ENCODE data around the gene MYD88.
"Not testable (repeated sequence)": the region's sequence is repeated elsewhere in the genome, so short reads cannot be mapped to it uniquely, and the experiment has no call there.

The MYD88 gene

DNA sequence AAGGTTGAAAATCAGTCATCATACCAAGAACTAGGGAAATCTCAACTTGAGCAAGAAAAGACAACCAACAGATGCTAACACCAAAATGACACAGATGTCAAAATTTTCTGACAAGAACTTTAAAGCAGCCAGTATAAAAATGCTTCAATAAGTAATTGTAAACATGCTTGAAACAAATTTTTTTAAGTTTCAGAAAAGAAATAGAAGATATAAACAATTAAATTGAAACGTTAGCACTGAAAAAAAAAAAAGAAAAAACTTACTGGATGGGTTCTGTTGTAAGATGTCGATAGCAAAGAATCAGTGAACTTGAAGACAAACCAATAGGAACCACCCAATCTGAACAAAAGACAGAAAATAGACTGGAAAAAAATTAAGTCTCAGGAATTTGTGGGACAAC, 8.0 kb downstream of the MYD88 start:
- no peak for DNase-seq

DNA sequence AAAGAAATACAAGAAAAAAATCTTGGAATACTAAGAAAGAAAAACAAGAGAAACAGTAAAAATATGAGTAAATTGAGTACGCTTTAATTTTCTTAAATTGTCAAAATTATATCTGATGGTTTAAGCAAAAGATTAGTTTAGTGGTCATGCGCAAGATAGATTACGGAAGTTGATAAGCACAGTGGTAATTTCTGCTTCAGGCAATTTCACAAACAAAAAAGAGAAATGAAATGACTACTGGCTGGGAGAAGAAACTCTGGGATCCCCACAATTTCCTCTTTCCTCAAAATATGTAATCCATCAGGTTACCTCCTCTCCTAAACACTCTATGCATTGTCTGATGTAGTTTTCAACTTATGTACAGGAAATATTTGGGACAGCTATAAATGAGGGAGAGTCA, 9.0 kb downstream of the MYD88 start:
- DNase-seq, result no peak

DNA sequence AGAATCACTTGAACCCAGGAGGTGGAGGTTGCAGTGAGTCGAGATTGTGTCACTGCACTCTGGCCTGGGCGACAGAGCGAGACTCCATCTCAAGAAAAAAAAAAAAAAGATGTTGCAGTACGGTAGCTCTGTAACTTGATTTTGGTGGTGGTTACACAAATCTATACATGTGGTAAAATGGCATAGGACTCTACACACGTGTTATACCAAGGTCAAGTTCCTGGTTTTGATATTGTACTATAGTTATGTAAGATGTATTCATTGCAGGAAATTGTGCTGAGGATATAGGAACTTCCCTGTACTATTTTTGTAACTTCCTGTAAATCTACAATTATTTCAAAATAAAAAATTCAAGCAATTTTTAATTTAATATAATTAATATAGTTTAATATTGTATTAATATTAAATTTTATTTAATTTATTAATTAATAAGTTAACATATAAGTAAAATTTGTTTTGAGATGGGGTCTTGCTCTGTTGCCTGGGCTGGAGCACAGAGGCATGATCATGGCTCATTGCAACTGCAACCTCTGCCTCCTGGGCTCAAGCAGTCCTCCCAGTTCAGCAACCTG, 9.9 kb downstream of the MYD88 start:
- no peak for DNase-seq

DNA sequence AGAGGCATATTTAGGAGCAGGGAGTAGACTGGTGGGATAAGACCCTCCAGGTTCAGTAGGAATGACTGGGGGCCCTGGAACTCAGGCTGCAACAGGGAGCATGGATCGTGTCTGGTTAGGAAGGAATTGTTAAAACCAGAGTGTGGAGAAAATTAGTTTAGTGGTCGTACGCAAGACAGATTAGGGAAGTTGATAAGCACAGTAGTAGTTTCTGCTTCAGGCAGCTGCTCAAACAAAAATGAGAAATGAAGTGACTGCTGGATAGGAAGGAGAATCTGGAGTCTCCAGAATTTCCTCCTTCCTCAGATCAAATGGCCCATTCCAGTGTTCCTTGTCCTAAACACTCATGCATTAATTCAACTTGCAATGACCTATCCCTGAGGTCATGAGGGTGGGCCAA, 11.2 kb downstream of the MYD88 start:
- DNase-seq, result no peak

DNA sequence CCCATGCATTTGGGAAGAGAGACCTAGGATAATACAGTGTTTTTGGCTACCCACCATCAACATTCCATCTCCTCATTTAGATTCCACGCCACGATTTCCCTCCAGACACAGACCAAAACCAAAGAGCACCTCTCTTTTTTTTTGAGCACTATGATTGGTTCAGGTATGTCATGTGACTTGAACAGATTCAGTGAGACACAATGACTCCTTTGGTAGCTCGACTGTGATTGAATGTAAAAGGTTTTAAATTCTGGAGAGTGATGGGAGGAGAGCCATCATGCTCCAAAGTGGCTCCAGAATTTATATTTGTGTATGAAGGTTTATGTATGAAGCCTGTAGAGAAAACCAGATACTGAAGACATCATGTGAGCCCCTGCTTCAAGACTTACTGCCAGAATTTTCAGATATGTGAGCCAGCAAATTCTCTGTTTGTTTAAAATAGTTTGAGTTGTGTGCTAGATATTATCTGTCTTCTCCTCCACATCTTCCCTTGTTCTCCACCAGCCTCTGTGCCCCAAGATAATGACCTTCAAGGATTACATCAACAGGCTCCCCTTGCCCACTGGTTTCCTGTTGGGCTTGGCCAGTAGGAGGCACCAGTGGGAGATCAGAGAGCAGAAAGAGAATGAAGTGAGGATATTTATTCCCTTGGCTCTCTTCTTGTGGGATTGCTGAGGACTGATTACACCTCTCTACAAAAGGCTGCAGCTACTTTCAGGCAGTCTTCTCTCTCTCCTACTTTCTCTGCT, 12.5 kb downstream of the MYD88 start:
- DNase-seq, result no peak

DNA sequence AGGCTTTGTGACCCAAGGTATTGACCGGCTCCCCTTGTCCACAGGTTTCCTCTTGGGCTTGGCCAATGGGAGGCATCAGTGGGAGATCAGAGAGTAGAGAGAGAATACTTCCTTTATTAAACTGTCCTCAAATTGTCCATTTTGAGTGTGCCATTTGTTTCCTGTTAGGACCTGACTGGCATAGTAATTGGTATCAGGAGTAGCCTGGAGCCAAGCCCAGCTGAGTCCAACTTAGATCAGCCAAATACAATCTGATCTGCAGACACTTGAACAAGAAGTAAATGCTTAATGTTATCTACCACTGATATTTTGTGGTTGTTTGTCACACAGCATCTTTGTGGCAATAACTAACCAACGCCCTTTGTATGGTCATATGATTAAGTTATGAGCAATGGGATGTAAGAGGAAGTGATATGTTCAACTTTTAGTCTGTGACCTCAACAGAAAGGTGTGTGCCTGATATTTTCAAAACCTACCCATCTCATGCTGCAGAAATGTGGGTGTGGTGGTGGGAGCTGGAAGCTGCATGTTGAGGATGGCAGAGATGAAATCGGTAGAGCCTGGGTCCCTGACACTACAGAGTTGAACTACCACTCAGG, 13.3 kb downstream of the MYD88 start:
- DNase-seq, result no peak

DNA sequence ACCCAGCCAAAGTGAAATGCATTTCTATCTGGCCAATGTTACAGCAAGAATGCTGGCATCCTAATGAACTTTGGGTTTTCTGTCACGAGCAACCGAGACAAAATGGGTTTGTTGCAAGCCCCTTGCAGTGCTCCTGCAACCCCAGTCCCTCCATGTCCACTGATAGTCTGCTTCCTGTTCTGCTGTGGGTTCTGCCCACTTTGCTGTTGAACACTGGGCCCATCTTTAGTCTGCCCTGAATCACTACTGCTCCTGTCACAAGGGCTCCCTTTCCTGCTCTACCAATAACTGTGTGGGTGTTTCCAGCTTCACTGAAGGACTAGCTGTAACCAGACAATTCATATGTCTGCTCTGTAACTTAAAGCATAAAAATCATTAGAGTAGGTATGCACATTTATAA, 14.1 kb downstream of the MYD88 start:
- DNase-seq, result no peak

DNA sequence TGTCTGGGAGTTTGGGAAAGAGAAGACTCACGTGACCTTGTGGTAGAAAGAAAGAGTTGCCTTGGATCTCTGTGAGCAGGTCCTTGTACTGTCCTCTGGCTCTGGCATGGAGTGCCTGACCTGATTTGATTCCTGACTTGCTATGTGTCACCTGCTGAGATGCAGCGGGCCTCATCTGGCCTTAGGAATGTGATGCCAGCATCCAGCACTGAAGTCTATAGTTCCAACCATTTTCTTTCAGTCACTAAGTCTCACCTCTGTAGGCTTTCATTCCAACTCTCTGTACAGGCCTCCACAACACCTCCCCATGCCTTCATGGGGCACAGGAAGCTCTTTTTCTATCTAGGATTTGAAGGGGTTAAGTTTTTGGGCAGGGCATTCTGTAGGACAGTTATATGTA, 14.8 kb downstream of the MYD88 start:
- no peak for DNase-seq

DNA sequence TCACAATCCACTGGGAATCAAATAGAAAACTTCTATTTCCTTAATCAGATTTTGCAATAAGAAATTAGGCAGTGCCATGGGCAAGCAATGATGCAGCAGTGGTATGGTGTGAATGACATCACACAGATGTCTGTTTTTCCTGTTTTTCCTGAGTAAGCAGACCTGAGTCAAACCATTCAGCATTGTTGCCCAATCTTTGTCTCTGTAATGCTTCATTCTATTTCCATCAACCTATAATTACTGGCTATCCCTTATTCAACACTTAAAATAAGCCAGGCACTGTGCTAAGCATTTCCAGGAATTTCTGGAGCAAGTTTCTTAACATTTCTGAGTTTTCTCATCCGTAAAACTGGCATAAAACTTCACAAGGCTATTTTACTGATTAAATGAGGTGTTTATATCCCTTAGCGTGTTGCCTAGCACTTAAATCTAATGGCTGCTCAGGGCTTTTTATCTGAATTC, 15.6 kb downstream of the MYD88 start:
- DNase-seq, result peak; percentile 25

DNA sequence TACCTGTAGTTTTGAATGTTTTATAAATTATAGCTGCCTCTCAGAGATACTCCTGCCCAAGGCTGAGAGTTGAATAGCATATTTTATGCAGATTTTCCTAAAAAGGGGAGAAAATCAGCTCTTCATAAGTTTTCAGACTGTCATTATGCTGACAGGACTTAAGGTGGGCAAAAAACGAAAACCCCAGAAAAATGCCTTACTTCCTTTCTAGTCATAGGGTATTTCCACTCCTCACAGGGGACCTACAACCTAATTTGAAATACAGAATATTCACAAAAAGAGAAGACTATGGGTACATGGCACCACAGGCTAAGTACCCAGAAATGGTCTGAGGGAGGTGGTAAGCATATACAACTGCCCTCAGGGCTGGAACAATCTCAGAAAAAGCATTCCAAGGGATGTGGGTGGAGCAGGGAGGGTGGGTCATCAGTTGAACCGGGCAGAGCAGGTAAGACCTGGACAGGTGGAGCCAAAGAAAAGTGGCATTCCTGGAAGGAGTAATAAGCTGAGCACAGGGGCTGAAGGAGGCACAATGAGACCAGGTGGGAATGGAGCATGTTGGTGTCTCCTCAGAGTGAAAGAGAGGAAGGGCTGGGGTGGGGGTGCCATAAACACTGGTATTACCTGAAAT, 16.3 kb downstream of the MYD88 start:
- DNase-seq, result no peak

DNA sequence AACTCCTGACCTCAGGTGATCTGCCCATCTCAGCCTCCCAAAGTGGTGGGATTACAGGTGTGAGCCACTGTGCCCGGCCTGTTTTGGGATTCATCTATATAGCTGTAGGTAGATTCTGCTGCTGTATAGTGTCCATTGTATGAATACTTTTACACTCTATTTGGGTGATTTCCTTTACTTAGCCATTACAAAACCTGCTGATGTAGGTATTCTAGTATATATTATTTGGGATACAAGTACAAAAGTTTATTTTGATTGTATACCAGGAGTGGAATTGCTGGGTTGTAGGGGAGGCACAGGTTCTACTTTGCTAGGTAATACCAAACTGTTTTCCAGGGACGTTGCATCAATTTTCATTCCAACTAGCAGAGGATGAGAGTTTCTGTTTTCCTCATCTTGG, 17.4 kb downstream of the MYD88 start:
- DNase-seq, result no peak

DNA sequence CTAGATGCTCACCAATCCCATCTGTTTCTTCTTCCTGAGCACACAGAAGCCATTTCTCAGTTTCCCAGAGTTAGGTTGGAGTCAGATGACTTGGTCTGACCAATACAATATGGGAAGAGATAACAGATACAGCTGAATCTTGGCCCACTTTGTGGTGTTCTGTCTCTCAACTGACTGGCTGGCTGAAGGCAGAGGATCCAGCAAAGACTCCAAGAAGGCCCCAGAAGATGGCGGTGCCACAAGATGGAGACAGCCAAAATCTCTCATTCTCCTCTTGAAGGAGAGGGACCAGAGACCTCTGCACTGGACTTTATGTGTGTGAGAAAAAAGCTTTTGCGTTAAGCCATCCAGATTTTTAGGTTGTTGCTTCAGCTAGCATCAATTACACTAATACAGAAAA, 18.7 kb downstream of the MYD88 start:
- DNase-seq, result no peak

DNA sequence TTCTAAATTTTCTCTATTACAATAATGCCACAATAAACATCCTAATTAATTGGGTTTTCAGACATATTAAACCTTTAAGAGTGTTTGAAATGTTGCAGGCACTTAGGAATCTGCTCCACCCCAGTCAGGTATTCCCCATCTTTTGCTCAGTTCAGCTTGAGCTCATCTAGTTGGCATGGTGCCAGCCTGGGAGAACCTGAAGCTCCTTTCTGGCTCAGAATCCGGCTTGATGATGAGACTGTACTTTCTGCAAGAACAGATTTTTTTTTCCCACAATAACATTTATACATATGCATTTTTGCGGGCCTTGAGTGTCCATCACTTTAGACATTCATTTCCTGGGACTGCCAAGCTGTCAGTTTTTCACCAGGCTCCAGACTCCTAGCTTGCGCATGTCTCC, 19.1 kb downstream of the MYD88 start:
- DNase-seq, result no peak

DNA sequence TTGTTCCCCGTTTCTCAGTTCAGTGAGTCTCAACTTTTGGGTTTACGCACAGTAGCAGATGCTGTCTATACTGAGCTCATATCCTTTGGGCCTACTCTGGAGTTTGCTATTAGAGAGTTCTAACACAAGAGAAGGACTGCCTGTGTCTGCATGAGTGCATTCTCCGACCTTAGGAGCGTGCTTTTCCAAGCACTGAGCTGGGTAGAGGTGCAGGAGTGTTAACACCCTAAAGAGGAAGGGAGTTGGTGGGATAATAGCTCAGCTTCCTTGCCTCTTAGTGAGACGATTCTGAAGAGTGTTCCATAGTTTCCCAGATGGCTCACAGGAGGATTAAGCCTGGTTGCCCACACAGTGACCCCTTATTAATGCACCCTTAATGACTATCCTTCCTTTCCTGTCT, 20.0 kb downstream of the MYD88 start:
- DNase-seq, result no peak

DNA sequence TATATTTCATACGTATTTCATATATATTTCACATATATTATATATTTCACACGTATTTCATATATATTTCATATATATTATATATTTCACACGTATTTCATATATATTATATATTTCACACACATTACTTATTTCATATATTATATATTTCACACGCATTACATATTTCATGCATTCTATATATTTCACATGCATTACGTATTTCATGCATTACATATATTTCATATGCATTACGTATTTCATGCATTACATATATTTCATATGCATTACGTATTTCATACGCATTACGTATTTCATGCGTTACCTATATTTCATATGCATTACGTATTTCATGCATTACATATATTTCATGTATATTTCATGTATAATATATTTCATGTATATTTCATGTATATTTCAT, 22.2 kb downstream of the MYD88 start:
- DNase-seq, result not testable (repeated sequence)

DNA sequence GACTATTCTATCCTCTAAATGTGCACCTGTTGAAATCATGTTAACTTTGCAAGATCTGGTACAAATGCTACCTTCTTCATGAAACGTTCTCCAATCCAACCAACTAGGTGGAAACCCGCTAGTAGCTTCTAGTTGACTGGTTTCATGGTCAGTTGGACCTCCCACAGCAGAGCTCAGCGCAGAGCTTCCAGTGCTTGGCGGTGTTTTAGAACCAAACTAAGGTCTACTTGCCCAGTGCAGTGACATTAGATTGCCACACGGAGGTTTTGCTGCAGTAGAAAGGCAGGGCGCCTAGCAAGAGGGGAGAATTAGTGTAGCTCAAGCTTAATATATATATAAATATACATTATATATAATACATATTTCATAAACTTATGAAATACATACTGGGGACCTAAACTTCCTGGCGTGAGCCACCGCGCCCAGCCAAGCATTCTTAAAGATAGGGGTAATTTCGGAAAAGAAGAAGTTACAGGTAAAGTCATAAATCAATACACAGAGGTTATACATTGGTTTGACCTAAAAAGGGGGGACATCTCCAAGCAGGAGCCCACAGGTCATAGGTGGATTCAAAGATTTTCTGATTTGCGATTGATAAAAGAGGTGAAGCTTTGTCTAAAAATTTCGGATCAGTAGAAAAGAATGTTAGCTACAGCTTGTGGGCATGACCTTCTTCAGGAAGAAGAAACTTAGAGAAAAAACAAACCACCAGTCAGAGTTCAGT, 24.8 kb downstream of the MYD88 start:
- DNase-seq, result peak; percentile 28

DNA sequence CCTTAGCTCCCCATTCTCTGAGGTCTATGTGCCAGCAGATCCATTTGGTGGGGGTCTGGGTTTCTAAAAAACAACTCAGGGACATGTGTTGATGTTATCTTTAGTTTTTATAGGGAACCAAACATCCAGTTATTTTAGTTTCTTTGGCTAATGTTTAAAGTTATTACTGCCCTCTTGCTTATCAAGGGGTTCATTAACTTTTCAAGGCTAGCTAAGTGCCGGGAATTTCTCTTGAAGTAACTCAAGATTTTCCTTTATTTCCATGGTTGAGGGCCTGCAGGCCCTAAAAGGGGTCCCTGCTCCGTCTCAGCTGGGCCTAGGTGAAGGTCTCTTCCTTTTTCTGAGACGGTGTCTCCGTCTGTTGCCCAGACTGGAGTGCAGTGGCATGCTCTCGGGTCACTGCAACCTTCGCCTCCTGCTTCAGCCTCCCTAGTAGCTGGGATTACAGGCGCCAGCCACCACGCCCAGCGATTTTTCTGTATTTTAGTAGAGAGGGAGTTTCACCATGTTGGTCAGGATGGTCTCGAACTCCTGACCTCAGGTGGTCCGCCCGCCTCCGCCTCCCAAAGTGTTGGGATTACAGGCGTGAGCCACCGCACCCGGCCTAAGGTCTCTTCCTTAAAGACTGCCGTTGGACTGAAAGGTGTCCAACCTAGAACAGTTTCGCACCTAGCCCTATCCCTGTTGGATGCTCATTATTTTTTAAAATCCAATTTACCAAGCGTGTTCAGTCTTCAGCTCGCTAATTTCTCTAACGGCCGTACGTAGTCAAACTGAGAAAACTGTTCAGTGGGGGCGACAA, 25.6 kb downstream of the MYD88 start:
- no peak for DNase-seq

DNA sequence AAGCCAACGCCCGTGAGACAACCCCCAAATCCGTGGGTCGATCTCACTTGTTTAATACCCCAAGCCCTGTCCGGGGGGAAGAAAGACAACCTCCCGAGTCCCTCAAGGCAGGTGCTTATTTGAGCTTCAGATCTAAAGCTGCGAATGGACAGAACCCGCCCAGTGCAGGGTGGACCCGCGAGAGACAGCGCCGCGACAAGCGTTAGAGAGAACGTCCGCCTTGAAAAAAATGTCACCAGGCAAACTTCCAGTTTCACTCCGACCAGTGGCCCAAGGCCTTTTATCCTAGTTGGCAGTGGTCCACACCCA, 26.1 kb downstream of the MYD88 start:
- DNase-seq, result no peak

DNA sequence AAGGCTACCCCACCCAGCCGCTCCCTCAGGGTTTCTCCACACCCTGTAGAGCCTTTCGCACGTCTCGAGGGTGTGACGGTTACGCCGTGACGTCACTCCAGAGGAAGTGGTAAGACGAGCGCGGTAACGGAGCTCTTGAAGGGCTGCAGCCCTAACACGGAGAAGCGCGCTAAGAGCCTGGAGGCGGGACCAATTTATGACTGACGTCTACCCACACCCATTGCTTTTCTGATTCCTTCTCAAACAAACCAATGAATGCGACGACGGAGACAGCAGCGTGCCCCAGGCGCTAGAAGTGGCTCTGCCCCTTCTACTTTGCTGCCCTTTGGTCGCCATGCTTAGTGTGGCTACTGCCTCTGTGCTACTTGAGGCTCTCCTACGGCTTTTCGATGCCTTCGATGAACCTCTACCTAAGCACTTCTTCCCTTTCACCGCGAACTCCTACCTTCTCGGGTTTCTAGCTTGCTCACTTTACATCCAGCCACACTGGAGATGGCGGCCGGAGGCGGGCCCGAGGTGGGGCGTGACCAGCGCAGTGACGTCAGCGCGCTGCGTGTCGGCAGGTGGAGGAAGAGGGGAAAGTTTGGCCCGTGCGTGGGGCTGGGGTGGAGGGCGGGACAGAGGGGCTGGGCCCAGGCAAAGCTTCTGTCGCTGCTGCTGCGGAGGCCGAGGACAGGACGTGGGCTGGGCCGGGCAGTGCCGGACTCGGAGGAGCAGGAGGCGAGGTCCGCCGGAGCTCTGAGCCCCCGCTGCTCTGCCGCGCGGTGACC, 26.7 kb downstream of the MYD88 start, which contains the start of gene OXSR1:
OXSR1 (plus strand) TSS at position 586 of the 770 bp plus-strand sequence. CDS start 340 bp downstream, outside the sequence.
- DNase-seq, result peak; percentile 98

DNA sequence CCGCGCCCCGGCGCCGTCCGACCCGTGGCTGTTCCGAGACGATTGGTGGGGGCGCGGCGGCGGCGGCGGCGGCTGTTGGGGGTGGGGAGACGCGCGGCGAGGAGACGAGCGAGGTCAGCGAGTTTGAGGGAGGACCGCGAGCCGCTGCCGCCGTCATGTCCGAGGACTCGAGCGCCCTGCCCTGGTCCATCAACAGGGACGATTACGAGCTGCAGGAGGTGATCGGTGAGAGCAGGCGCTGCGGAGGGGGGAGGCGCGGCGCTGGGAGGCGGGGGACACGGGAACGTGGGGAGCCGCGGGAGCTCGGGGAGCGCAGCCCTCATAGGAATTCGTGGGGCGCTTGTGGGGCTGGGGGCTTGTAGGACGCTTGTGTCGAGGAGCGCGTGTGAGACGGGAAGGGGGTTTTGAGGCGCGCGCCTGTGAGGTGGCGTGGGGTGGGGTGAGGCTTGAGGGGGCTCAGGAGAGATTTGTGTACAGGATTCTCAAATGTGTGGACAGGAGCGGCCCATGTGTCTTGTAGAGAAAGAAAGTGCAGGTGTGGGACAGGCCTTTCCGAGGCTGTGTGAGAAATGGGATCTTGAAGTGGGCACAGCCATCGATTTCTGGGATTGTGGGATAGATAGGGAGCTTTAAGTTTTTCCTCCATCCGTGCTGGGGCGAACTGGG, 27.4 kb downstream of the MYD88 start:
- no peak for DNase-seq

DNA sequence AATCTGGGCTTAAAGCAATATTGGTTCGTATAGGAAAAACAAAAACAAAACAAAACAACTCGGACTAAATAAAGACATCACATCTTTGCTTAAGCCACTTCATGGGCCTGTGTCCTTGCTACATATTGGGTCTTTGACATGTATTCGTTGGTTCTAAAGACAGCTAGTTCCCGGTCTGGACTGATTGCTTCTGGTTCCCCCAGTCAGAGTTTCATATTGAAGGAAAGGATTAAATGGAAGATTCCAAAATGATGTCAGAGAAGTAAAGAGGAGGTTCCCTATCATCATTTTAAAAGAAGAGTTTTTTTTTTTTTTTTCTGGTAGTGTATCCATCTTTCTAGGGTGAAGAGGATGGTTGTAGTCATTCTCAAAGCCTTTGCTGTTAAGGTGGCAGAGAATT, 29.1 kb downstream of the MYD88 start:
- DNase-seq, result no peak
